Upper lobe of left lung (tissue), 6 donors: Measurements from ENCODE around the gene DOCK6. TPM values are rescaled to one million over a fixed set of nuclear protein-coding genes. Genes with fewer than 3 reads are reported as not detected.
A peak's percentile ranks its signal among the peaks of the same experiment; 100 is the strongest.

Experiments used
- ATAC-seq, 2 donors: fragments of 200-7000 bp; cut with Tn5 transposase; one replicate each; pipeline ENCODE4 v1.9.1; 2022; ENCODE audit warnings: mild to moderate bottlenecking in 2 of 2, moderate library complexity in 2 of 2; ENCODE audit not compliant: low FRiP score in 2 of 2
- DNase-seq, 2 donors: peaks; one replicate each; pipeline ENCODE4 v3.0.0-alpha.2; 2019 to 2020
- H3K27ac ChIP-seq, 4 donors: fragments of 200-600 bp; sonication (generic); one replicate each; pipeline ENCODE4 v1.5.1; 2016 to 2019
- H3K27me3 ChIP-seq, 4 donors: fragments of 200-600 bp; sonication (generic); one replicate each; pipeline ENCODE4 v1.5.1; 2017 to 2019
- H3K36me3 ChIP-seq, 4 donors: fragments of 200-600 bp; sonication (generic); one replicate each; pipeline ENCODE4 v1.5.1; 2016 to 2019
- H3K4me1 ChIP-seq, 4 donors: fragments of 200-600 bp; sonication (generic); one replicate each; pipeline ENCODE4 v1.5.1; 2018 to 2019
- H3K4me3 ChIP-seq, 4 donors: fragments of 200-600 bp; sonication (generic); one replicate each; pipeline ENCODE4 v1.5.1; 2017 to 2019; ENCODE audit warnings: mild to moderate bottlenecking in 2 of 4, moderate library complexity in 1 of 4
- H3K9me3 ChIP-seq, 4 donors: fragments of 200-600 bp; sonication (generic); one replicate each; pipeline ENCODE4 v1.5.1; 2018 to 2019
- EP300 ChIP-seq, 4 donors: sonication (generic); formaldehyde crosslinking; IDR thresholded peaks; one replicate each; pipeline ENCODE4 v1.5.1; 2017; ENCODE audit warnings: antibody characterized with exemption in 4 of 4, control low read depth in 2 of 4
- POLR2A ChIP-seq, 4 donors: fragments of 450-650 bp; IDR thresholded peaks; one replicate each; pipeline ENCODE4 v1.5.1; 2016 to 2017; ENCODE audit warnings: antibody characterized with exemption in 4 of 4, mild to moderate bottlenecking in 2 of 4
- POLR2AphosphoS5 ChIP-seq, 2 donors: sonication (generic); formaldehyde crosslinking; IDR thresholded peaks; one replicate each; pipeline ENCODE4 v1.5.1; 2017; ENCODE audit warnings: antibody characterized with exemption in 2 of 2
- WGBS, 2 donors: methylation state at CpG; one replicate each; pipeline ENCODE4 v1.1.5; 2017 to 2018; 5-methylcytosine and 5-hydroxymethylcytosine counted together
- total RNA-seq, 6 donors: library from RNA; depleted of rRNA in 4 of 6; stranded (reverse); fragments of >200 nt in 4 of 6; gene quantifications; one replicate each; pipeline versions ENCODE4 v1.1.0 to v1.2.1, GENCODE V29; 2016 to 2021
- TF ChIP-seq, protein P1 (sequence below), 6 experiments: fragments of 450-650 bp in 4 of 6; fragments of 200-600 bp in 2 of 6; sonication (generic) in 2 of 6; IDR thresholded peaks; one replicate each; pipeline ENCODE4 v1.5.1; 2016 to 2019; ENCODE audit warnings: antibody characterized with exemption in 6 of 6
- donor health status: DM: no; HTN: no; CAD: no; lungs with moderate emphysema.
- donor health status: DM: no; HTN: yes; CAD: no; lungs with severe emphysema.

DOCK6 gene
- total RNA-seq, 6 donors from 2014 or later, result 34.5 to 203 (median 116) TPM

GRCh38 chr19:11260996-11261395 is 1.3 kb downstream of the DOCK6 start:
- Histone ChIP-seq H3K27me3 (no peaks in the 10 kb centered on the region), H3K4me3 (peak overlapping the region; percentile 84 to 99 (median 96)), H3K4me1 (peaks cover 31 to 50% (median 42%) of the 10 kb centered on the region in 4 donors), H3K36me3 (no peaks in the 10 kb centered on the region), H3K27ac (peak overlapping the region; percentile 92 to 98 (median 94)), H3K9me3 (no peaks in the 10 kb centered on the region)
- 80 to 83% methylated on average over 5 of the region's 5 CpGs for WGBS, 2 donors
- no peak for DNase-seq
- TF ChIP-seq POLR2A (IDR thresholded peaks at IDR 0.05) (no peak), EP300 (IDR thresholded peaks at IDR 0.05) (no peak), POLR2AphosphoS5 (IDR thresholded peaks at IDR 0.05) (no peak)
- TF ChIP-seq, protein P1, sequence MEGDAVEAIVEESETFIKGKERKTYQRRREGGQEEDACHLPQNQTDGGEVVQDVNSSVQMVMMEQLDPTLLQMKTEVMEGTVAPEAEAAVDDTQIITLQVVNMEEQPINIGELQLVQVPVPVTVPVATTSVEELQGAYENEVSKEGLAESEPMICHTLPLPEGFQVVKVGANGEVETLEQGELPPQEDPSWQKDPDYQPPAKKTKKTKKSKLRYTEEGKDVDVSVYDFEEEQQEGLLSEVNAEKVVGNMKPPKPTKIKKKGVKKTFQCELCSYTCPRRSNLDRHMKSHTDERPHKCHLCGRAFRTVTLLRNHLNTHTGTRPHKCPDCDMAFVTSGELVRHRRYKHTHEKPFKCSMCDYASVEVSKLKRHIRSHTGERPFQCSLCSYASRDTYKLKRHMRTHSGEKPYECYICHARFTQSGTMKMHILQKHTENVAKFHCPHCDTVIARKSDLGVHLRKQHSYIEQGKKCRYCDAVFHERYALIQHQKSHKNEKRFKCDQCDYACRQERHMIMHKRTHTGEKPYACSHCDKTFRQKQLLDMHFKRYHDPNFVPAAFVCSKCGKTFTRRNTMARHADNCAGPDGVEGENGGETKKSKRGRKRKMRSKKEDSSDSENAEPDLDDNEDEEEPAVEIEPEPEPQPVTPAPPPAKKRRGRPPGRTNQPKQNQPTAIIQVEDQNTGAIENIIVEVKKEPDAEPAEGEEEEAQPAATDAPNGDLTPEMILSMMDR (IDR thresholded peaks at IDR 0.05), result no peak
- ATAC-seq, result no peak

- no peak for ATAC-seq
Measured at GRCh38 chr19:11257846-11258380, 4.4 kb downstream of the DOCK6 start.

GRCh38 chr19:11256189-11256588 is 6.1 kb downstream of the DOCK6 start:
- H3K4me3 ChIP-seq, result no peak overlapping the region
- no peaks in the 10 kb centered on the region for H3K27me3 ChIP-seq
- H3K27ac ChIP-seq, result peak overlapping the region in 3 of 4 donors; percentile 28 to 88 (median 85)
- ATAC-seq (no peak), DNase-seq (peak in 1 of 2 donors; percentile 30)
- 21 to 23% methylated on average over 7 of the region's 7 CpGs for whole genome bisulfite sequencing, 2 donors
- no peaks in the 10 kb centered on the region for H3K9me3 ChIP-seq
- H3K4me1 ChIP-seq, result peaks cover 26 to 40% (median 35%) of the 10 kb centered on the region in 4 donors
- TF ChIP-seq, protein P1 (IDR thresholded peaks at IDR 0.05), result no peak
- TF ChIP-seq EP300 (IDR thresholded peaks at IDR 0.05), result no peak
- TF ChIP-seq POLR2AphosphoS5 (IDR thresholded peaks at IDR 0.05), result peak in 1 of 2 donors; percentile 9
- TF ChIP-seq POLR2A (IDR thresholded peaks at IDR 0.05), result no peak
- peaks cover 2 to 17% (median 14%) of the 10 kb centered on the region in 4 donors for H3K36me3 ChIP-seq

More at GRCh38 chr19:11257846-11258380, 4.4 kb downstream of the DOCK6 start:
- Histone ChIP-seq H3K27me3 (no peaks in the 10 kb centered on the region), H3K4me3 (no peak overlapping the region), H3K27ac (peak overlapping the region in 1 of 4 donors; percentile 62), H3K36me3 (no peaks in the 10 kb centered on the region), H3K4me1 (peaks cover 29 to 39% (median 34%) of the 10 kb centered on the region in 4 donors), H3K9me3 (no peaks in the 10 kb centered on the region)
- DNase-seq, result no peak
- WGBS, 2 donors, result 82 to 92% methylated on average over 3 of the region's 3 CpGs
- no peak for TF ChIP-seq EP300 (IDR thresholded peaks at IDR 0.05)
- no peak for TF ChIP-seq POLR2AphosphoS5 (IDR thresholded peaks at IDR 0.05)
- TF ChIP-seq, protein P1 (IDR thresholded peaks at IDR 0.05), result no peak
- TF ChIP-seq POLR2A (IDR thresholded peaks at IDR 0.05), result no peak

- no peak overlapping the region for H3K4me3 ChIP-seq
Measured at GRCh38 chr19:11254666-11255065, 7.7 kb downstream of the DOCK6 start.

More at GRCh38 chr19:11254666-11255065, 7.7 kb downstream of the DOCK6 start:
- peaks cover 11 to 32% (median 22%) of the 10 kb centered on the region in 4 donors for H3K36me3 ChIP-seq
- H3K27me3 ChIP-seq, result no peaks in the 10 kb centered on the region
- WGBS, 2 donors, result 81 to 89% methylated on average over 5 of the region's 5 CpGs
- H3K4me1 ChIP-seq, result peaks cover 24 to 45% (median 33%) of the 10 kb centered on the region in 4 donors
- DNase-seq (no peak), ATAC-seq (no peak)
- TF ChIP-seq POLR2A (IDR thresholded peaks at IDR 0.05) (no peak), EP300 (IDR thresholded peaks at IDR 0.05) (no peak)
- TF ChIP-seq, protein P1 (IDR thresholded peaks at IDR 0.05), result no peak
- H3K9me3 ChIP-seq, result no peaks in the 10 kb centered on the region
- peak overlapping the region in 2 of 4 donors; percentile 85 to 88 for H3K27ac ChIP-seq
